Endothelial cell of umbilical vein (primary cell): ENCODE results near the gene SDCCAG8. TPM values are rescaled to one million over a fixed set of nuclear protein-coding genes. Genes with fewer than 3 reads are reported as not detected.

ENCODE experiments used
- BruUV-seq: library from RNA; stranded (reverse); fragments of 400-500 nt; replicated peaks from 2 replicates; lab custom pipeline; 2021; lab: Mats Ljungman, UMichigan
- CTCF ChIA-PET: fragments of 300-600, 350-600 bp; sonication (Branson Sonifier 250); formaldehyde crosslinking; loops from one replicate; lab custom pipeline; 2021; ENCODE audit warnings: antibody characterized with exemption, inconsistent platforms; lab: Charles Lee
- POLR2A ChIA-PET: fragments of 300-600, 350-600 bp; sonication (Branson Sonifier 250); formaldehyde crosslinking; loops from one replicate; lab custom pipeline; 2021; ENCODE audit warnings: antibody characterized with exemption, inconsistent platforms; lab: Charles Lee
- DNase-seq: peaks from one replicate; pipeline ENCODE4 v3.0.0-alpha.2; 2011; ENCODE audit warnings: low read depth, low spot score
- FAIRE-seq: peaks from 2 replicates; lab custom pipeline; 2011; peaks lifted over from hg19 to GRCh38; lab: Jason Lieb, UNC
- H2AFZ ChIP-seq: 2 replicates; pipeline ENCODE4 v1.6.0; 2012; ENCODE audit warnings: low read depth, low read length, control low read depth, inconsistent platforms
- H3K27ac ChIP-seq: 2 replicates; pipeline ENCODE4 v1.5.1; 2011; ENCODE audit warnings: low read depth, mild to moderate bottlenecking, control low read depth, low read length, moderate library complexity; ENCODE audit not compliant: insufficient read depth
- H3K27me3 ChIP-seq, 2 experiments: 2 replicates each; pipeline versions ENCODE4 v1.6.0 to v1.6.1; 2011; ENCODE audit warnings: low read length in 2 of 2, mixed read lengths in 1 of 2; ENCODE audit not compliant: control insufficient read depth in 2 of 2, insufficient read depth in 2 of 2
- H3K36me3 ChIP-seq, 2 experiments: 2 replicates in 1 of 2; 3 replicates in 1 of 2; pipeline ENCODE4 v1.5.1; 2011; ENCODE audit warnings: low read length in 2 of 2, mild to moderate bottlenecking in 1 of 2, moderate library complexity in 1 of 2; ENCODE audit not compliant: control insufficient read depth in 2 of 2, insufficient read depth in 2 of 2; ENCODE audit errors: extremely low read depth in 1 of 2
- H3K4me1 ChIP-seq: 3 replicates; pipeline ENCODE4 v1.5.1; 2011; ENCODE audit warnings: mild to moderate bottlenecking, low read length; ENCODE audit not compliant: control insufficient read depth, insufficient read depth; ENCODE audit errors: extremely low read depth
- H3K4me2 ChIP-seq: 2 replicates; pipeline ENCODE4 v1.6.1; 2011; ENCODE audit warnings: low read length, control low read depth, mixed read lengths; ENCODE audit not compliant: insufficient read depth
- H3K4me3 ChIP-seq, 3 experiments: fragments of 200-600 bp in 1 of 3; sonication (generic), shearing (Covaris generic) in 1 of 3; replicated peaks in 1 of 3; 2 replicates each; pipeline ENCODE4 v1.5.1; 2011 to 2016; ENCODE audit warnings: control low read depth in 3 of 3, low read length in 3 of 3, mild to moderate bottlenecking in 2 of 3, inconsistent platforms in 1 of 3, low read depth in 1 of 3, moderate library complexity in 1 of 3; ENCODE audit not compliant: insufficient read depth in 1 of 3
- H3K79me2 ChIP-seq: 2 replicates; pipeline ENCODE4 v1.6.0; 2012; ENCODE audit warnings: low read length, inconsistent platforms; ENCODE audit not compliant: control insufficient read depth, insufficient read depth
- H3K9ac ChIP-seq: replicated peaks from 2 replicates; pipeline ENCODE3; 2011; ENCODE audit warnings: low read length, control low read depth; ENCODE audit not compliant: insufficient read depth; ENCODE audit errors: extremely low read depth
- H3K9me1 ChIP-seq: replicated peaks from 3 replicates; pipeline ENCODE4 v1.6.0; 2011; ENCODE audit warnings: mild to moderate bottlenecking, low read length; ENCODE audit not compliant: control insufficient read depth, insufficient read depth; ENCODE audit errors: extremely low read depth
- H3K9me3 ChIP-seq: replicated peaks from 2 replicates; pipeline ENCODE4 v1.5.1; 2012; ENCODE audit warnings: low read length, inconsistent platforms; ENCODE audit not compliant: control insufficient read depth, insufficient read depth
- H4K20me1 ChIP-seq: replicated peaks from 2 replicates; pipeline ENCODE3; 2011; ENCODE audit warnings: mild to moderate bottlenecking, low read length; ENCODE audit not compliant: control insufficient read depth, insufficient read depth; ENCODE audit errors: extremely low read depth
- CTCF ChIP-seq, 2 donors: IDR thresholded peaks; 1 replicate in 1 of 2; 2 replicates in 1 of 2; pipeline ENCODE4 v1.5.1; 2011; ENCODE audit warnings: low read length in 2 of 2, mild to moderate bottlenecking in 2 of 2, moderate library complexity in 2 of 2, control low read depth in 1 of 2, inconsistent platforms in 1 of 2, low read depth in 1 of 2; ENCODE audit not compliant: insufficient read depth in 1 of 2; ENCODE audit errors: extremely low read depth in 1 of 2
- FOS ChIP-seq: IDR thresholded peaks from 2 replicates; pipeline ENCODE4 v1.6.1; 2011; ENCODE audit warnings: mild to moderate bottlenecking, low read length, moderate library complexity, borderline replicate concordance; ENCODE audit not compliant: insufficient read depth
- GATA2 ChIP-seq: IDR thresholded peaks from 2 replicates; pipeline ENCODE4 v1.7.0; 2011; ENCODE audit warnings: low read depth, mild to moderate bottlenecking, moderate library complexity, mixed read lengths, low read length; ENCODE audit not compliant: insufficient read length, insufficient read depth
- JUN ChIP-seq: IDR thresholded peaks from 2 replicates; pipeline ENCODE4 v1.6.1; 2011; ENCODE audit warnings: borderline replicate concordance, low read depth; ENCODE audit not compliant: insufficient read length, insufficient read depth
- MAX ChIP-seq: IDR thresholded peaks from 2 replicates; pipeline ENCODE4 v1.6.1; 2011; ENCODE audit not compliant: insufficient read depth, insufficient read length
- MYC ChIP-seq: IDR thresholded peaks from one replicate; pipeline ENCODE4 v1.6.1; 2011; ENCODE audit warnings: mild to moderate bottlenecking, low read depth, low read length
- POLR2A ChIP-seq: IDR thresholded peaks from 2 replicates; pipeline ENCODE4 v1.6.1; 2012; ENCODE audit warnings: low read depth, mild to moderate bottlenecking, control low read depth, low read length
- POLR2AphosphoS5 ChIP-seq: IDR thresholded peaks from 2 replicates; pipeline ENCODE4 v1.6.1; 2012; ENCODE audit warnings: low read depth, mild to moderate bottlenecking, control low read depth, low read length, moderate library complexity; ENCODE audit not compliant: insufficient read depth
- dilution Hi-C: fragments of 300-500 bp; cut with MboI; formaldehyde crosslinking; loops from one replicate; pipeline ENCODE4 v1.15.0; 2019; ENCODE audit warnings: low sequenced_read_pairs; ENCODE audit not compliant: extremely low pct_ligation_motif_present
- intact Hi-C: fragments of 100-400 bp; cut with micrococcal nuclease; formaldehyde crosslinking; loops from one replicate; pipeline ENCODE4 v1.10.0; 2022
- polyA plus RNA-seq, 4 experiments: library from polyadenylated mRNA; depleted of rRNA in 3 of 4; stranded (reverse) in 3 of 4; unstranded in 1 of 4; fragments of >200 nt; gene quantifications; 2 replicates each; pipeline versions ENCODE4 v1.2.1 to v1.2.3, GENCODE V29; 2011 to 2012; ENCODE audit warnings: missing spikeins in 1 of 4
- total RNA-seq: library from RNA; stranded (reverse); gene quantifications from 2 replicates; pipeline ENCODE4 v1.2.3, GENCODE V29; 2021

SDCCAG8 gene
- total and polyA plus RNA-seq, 2 donors (not counting 3 experiments of a cell fraction or from before 2014, with no cell fraction given): 14.6 to 25.7 TPM

DNA sequence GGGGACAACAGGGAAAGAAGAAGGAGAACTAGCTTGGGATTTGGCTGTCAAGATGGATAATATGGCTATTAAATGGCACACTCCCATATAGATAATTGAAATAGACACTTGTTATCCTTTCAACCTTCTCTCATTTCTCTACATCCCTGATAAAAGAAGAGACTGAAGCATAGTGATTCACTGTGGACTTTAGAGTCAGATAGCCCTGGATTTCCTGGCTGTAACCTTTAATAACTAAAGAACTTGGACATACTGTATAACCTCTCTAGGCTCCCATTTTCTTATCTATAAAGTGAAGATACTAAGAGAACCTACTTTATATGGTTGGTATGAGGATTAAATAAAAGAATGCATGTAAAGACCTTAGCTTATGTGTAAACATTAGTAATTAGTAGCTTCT lies 152.6 kb downstream of the SDCCAG8 start:
- H3K36me3 ChIP-seq: no peaks in the 10 kb centered on the region
- no peak overlapping the region for H3K4me3 ChIP-seq
- H2AFZ ChIP-seq: no peak overlapping the region
- H3K79me2 ChIP-seq: no peaks in the 10 kb centered on the region
- H4K20me1 ChIP-seq: no peaks in the 10 kb centered on the region
- TF ChIP-seq FOS (no peak), POLR2A (no peak)
- H3K4me1 ChIP-seq: peaks cover 19% of the 10 kb centered on the region
- ChIA-PET POLR2A (no interaction called here), CTCF (interaction anchor here (1.4 to 5.8 kb wide), 3 partner anchors 31 to 1006 kb away, joined by 3 to 92 read pairs (median 3); no protein-coding TSS in a partner anchor)
- H3K4me2 ChIP-seq: no peak overlapping the region
- intact Hi-C loops (no loop called here), dilution Hi-C loops (no loop called here)
- BruUV-seq: no TSS peak
- DNase-seq (no peak), FAIRE-seq (no peak)
- no peak overlapping the region for H3K27ac ChIP-seq
- no peaks in the 10 kb centered on the region for H3K9me3 ChIP-seq
- no peaks in the 10 kb centered on the region for H3K9me1 ChIP-seq
- no peaks in the 10 kb centered on the region for H3K27me3 ChIP-seq
- H3K9ac ChIP-seq: no peak overlapping the region

GRCh38 chr1:243409284-243409683 lies 153.4 kb downstream of the SDCCAG8 start:
- CTCF ChIA-PET: interaction anchor here (0.7 to 5.8 kb wide), 12 partner anchors 8 to 954 kb away, joined by 3 to 92 read pairs (median 4); no protein-coding TSS in a partner anchor
- DNase-seq: peak; percentile 56

More at GRCh38 chr1:243409284-243409683, 153.4 kb downstream of the SDCCAG8 start:
- Histone ChIP-seq H2AFZ (no peak overlapping the region), H4K20me1 (no peaks in the 10 kb centered on the region), H3K79me2 (no peaks in the 10 kb centered on the region), H3K27ac (no peak overlapping the region), H3K9me1 (no peaks in the 10 kb centered on the region), H3K4me3 (no peak overlapping the region), H3K4me2 (no peak overlapping the region), H3K9ac (no peak overlapping the region), H3K9me3 (no peaks in the 10 kb centered on the region), H3K27me3 (no peaks in the 10 kb centered on the region), H3K4me1 (peaks cover 19% of the 10 kb centered on the region), H3K36me3 (no peaks in the 10 kb centered on the region)
- FAIRE-seq: no peak
- TF ChIP-seq MAX (no peak), FOS (no peak), POLR2AphosphoS5 (no peak), MYC (no peak), CTCF (IDR thresholded peaks at IDR 0.05; ENCODE audit: extremely low read depth in 1 of 2, insufficient read depth in 1 of 2, low read depth in 1 of 2, low read length in 2 of 2) (peak; percentile 23 to 39), JUN (no peak), GATA2 (no peak)
- BruUV-seq: no TSS peak
- POLR2A ChIA-PET: no interaction called here
- dilution Hi-C loops (no loop called here), intact Hi-C loops (loop anchor here (1.0 kb wide), 2 partner anchors 64 to 864 kb away; no protein-coding TSS in a partner anchor)
